ENCODE results near the gene ABCC10. TPM values are rescaled to one million over a fixed set of nuclear protein-coding genes. Genes with fewer than 3 reads are reported as not detected.

ABCC10 gene
- total RNA-seq, 1 experiment from 2014 or later = 25.5 TPM

- no peak for ATAC-seq
- Mint-ChIP-seq H3K9me3 (no peaks in the 10 kb centered on the region), H3K4me3 (no peak overlapping the region), H3K27ac (no peak overlapping the region), H3K36me3 (no peaks in the 10 kb centered on the region), H3K27me3 (ENCODE audit: low read depth) (peaks cover 11% of the 10 kb centered on the region), H3K4me1 (no peaks in the 10 kb centered on the region)
- no peak for TF ChIP-seq ATF1 (CRISPR knock-in tag; IDR thresholded peaks at IDR 0.05)
- TF ChIP-seq ZNF121 (CRISPR knock-in tag; IDR thresholded peaks at IDR 0.05) = no peak
- no peak for TF ChIP-seq AR (CRISPR knock-in tag; IDR thresholded peaks at IDR 0.05)
- TF ChIP-seq ZNF416 (CRISPR knock-in tag; IDR thresholded peaks at IDR 0.05) = no peak
- TF ChIP-seq AFF4 (CRISPR knock-in tag; IDR thresholded peaks at IDR 0.05; ENCODE audit: borderline replicate concordance) = no peak
- no peak for TF ChIP-seq MYBL2 (CRISPR knock-in tag; IDR thresholded peaks at IDR 0.05)
- TF ChIP-seq ATF6 (CRISPR knock-in tag; IDR thresholded peaks at IDR 0.05) = no peak
- ChIA-PET CTCF (no interaction called here), POLR2A (no interaction called here)
- no peak for DNase-seq (ENCODE audit: low spot score)
These were observed 20.0 kb upstream of the ABCC10 start for GRCh38 chr6:43407296-43407695.

- no peak for DNase-seq (ENCODE audit: low spot score)
- H3K9me3 Mint-ChIP-seq = no peaks in the 10 kb centered on the region
- no peak overlapping the region for H3K27ac Mint-ChIP-seq
- TF ChIP-seq PRRX2 (CRISPR knock-in tag; IDR thresholded peaks at IDR 0.05) = no peak
- no peak for TF ChIP-seq SMAD4 (CRISPR knock-in tag; IDR thresholded peaks at IDR 0.05)
- TF ChIP-seq ZNF532 (CRISPR knock-in tag; IDR thresholded peaks at IDR 0.05; ENCODE audit: borderline replicate concordance) = no peak
- TF ChIP-seq CBFB (CRISPR knock-in tag; IDR thresholded peaks at IDR 0.05; ENCODE audit: low read depth) = no peak
- TF ChIP-seq STAT6 (CRISPR knock-in tag; conservative IDR thresholded peaks at IDR 0.05; ENCODE audit: low read depth) = no peak
- no peak for TF ChIP-seq ERG (CRISPR knock-in tag; IDR thresholded peaks at IDR 0.05)
- TF ChIP-seq ZNF219 (CRISPR knock-in tag; IDR thresholded peaks at IDR 0.05; ENCODE audit: borderline replicate concordance) = no peak
- no peak for TF ChIP-seq OVOL2 (CRISPR knock-in tag; IDR thresholded peaks at IDR 0.05; ENCODE audit: borderline replicate concordance)
- no peak for TF ChIP-seq ATF3 (CRISPR knock-in tag; conservative IDR thresholded peaks at IDR 0.05)
- no peak for ATAC-seq
- H3K27me3 Mint-ChIP-seq (ENCODE audit: low read depth) = peaks cover 11% of the 10 kb centered on the region
- POLR2A ChIA-PET = no interaction called here
- no peak overlapping the region for H3K4me3 Mint-ChIP-seq
- H3K4me1 Mint-ChIP-seq = no peaks in the 10 kb centered on the region
- no peaks in the 10 kb centered on the region for H3K36me3 Mint-ChIP-seq
- CTCF ChIA-PET = no interaction called here
These were observed 19.1 kb upstream of the ABCC10 start for GRCh38 chr6:43408259-43408658.
